ENCODE results near the gene HIBCH. TPM values are rescaled to one million over a fixed set of nuclear protein-coding genes. Genes with fewer than 3 reads are reported as not detected.

Gene HIBCH
- total and polyA plus RNA-seq, 9 of the 15 experiments (the other 6 are each of a cell fraction or from before 2014, with no cell fraction given): 17.0 to 65.4 (median 28.3) TPM

DNA sequence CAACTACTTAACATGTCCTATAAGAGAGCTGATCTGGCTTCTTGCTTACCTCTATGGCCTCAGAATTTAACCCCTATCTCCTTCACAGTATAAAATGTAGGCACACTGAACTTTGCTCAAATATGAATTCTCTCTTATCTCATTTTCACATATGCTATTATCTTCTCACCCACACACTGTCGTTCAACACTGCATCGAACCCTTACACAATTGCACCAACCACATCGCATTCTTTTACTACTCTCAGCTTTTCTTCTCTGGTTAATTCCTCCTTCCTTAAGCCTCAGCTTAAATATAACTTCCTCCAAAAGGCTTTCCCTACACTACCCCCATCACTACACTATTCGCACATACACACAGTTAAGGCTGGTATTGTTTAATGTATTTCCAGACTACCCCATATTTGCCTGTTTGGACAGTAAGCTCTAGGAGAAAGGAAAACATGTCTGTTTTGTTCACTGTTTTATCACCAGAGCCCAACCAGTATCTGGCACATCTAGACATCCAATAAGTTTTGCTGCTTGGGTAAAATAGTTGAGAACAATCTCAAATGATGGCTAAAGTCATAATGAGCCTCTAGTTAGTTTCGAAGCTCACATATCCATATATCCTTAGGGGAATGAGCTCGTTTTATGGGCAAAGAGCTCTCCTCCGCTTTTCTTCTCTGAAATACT lies 47.7 kb downstream of the HIBCH start:
- Histone ChIP-seq H3K9me1 (ENCODE audit: control insufficient read depth, insufficient read depth, low read length) (no peaks in the 10 kb centered on the region), H3K9ac (ENCODE audit: insufficient read depth in 1 of 2, low read depth in 2 of 2, low read length in 2 of 2) (peak overlapping the region in 1 of 2 experiments; percentile 56; a peak in 2 of 4 replicates), H3K27ac (ENCODE audit: extremely low read depth, low read depth, low read length) (peak overlapping the region; percentile 91), H3K4me2 (ENCODE audit: insufficient read depth, low read length) (peak overlapping the region; percentile 71), H4K20me1 (replicated peaks; ENCODE audit: control insufficient read depth, insufficient read depth, low read length) (no peaks in the 10 kb centered on the region), H3K36me3 (ENCODE audit: control insufficient read depth, insufficient read depth, low read length) (0 out of 3 replicates have a peak, but pooled peaks cover 4% of the 10 kb centered on the region), H3K4me3 (no peak overlapping the region; the same call in 1 of the 2 replicates), H3K9me3 (replicated peaks; ENCODE audit: control insufficient read depth, insufficient read depth, low read depth, low read length) (no peaks in the 10 kb centered on the region), H2AFZ (ENCODE audit: low read depth, low read length) (peak overlapping the region; percentile 79), H3K79me2 (ENCODE audit: control insufficient read depth, insufficient read depth, low read length) (no peaks in the 10 kb centered on the region), H3K27me3 (ENCODE audit: control insufficient read depth in 2 of 2, insufficient read depth in 2 of 2, low read length in 2 of 2) (no peaks in the 10 kb centered on the region), H3K4me1 (replicated peaks in 1 of 2; ENCODE audit: control insufficient read depth in 2 of 2, insufficient read depth in 2 of 2, low read length in 2 of 2) (peaks cover 10 to 20% of the 10 kb centered on the region in 2 experiments; a peak in 3 of 5 replicates)
- intact Hi-C loops (cut with micrococcal nuclease): loop anchor here (5.0 kb wide), 1 partner anchor 60 kb away; no protein-coding TSS in a partner anchor
- ChIA-PET POLR2A (interaction anchor here (0.6 to 1.3 kb wide), 4 partner anchors 10 to 93 kb away, joined by 3 to 4 read pairs (median 4); no protein-coding TSS in a partner anchor), CTCF (ENCODE audit: low intra/inter-chr PET ratio) (no interaction called here)
- ATAC-seq (peak; percentile 86), FAIRE-seq (peak; percentile 75), DNase-seq (ENCODE audit: extremely low read depth in 1 of 4, low spot score in 3 of 4) (peak; percentile 53 to 76 (median 64))
- no TSS peak for BruUV-seq (replicated peaks)
- WGBS (ENCODE audit: insufficient coverage, low coverage, missing lambda C conversion rate): 2% methylated on average over 7 of the region's 7 CpGs
- in situ Hi-C loops (cut with MboI): no loop called here
- TF ChIP-seq SMAD3 (CRISPR knock-in tag; conservative IDR thresholded peaks at IDR 0.05) (no peak), CXXC5 (CRISPR knock-in tag; IDR thresholded peaks at IDR 0.05) (peak; percentile 83), ZNF445 (CRISPR knock-in tag; IDR thresholded peaks at IDR 0.05; ENCODE audit: low read depth) (no peak), ARID2 (IDR thresholded peaks at IDR 0.05) (0 out of 2 replicates have a peak, but pooled peaks have one; percentile 7), POLR2AphosphoS5 (IDR thresholded peaks at IDR 0.05; ENCODE audit: control insufficient read depth, insufficient read depth, low read depth, low read length) (peak; percentile 57; the same call in 1 of the 2 replicates), POLR2A (conservative IDR thresholded peaks at IDR 0.05) (peak; percentile 55), ZSCAN29 (IDR thresholded peaks at IDR 0.05) (0 out of 2 replicates have a peak, but pooled peaks have one; percentile 17), FOXA3 (CRISPR knock-in tag; conservative IDR thresholded peaks at IDR 0.05 in 1 of 2, IDR thresholded peaks at IDR 0.05 in 1 of 2) (0 out of 4 replicates have a peak, but pooled peaks of 1 of the 2 experiments have one; percentile 34), MYNN (IDR thresholded peaks at IDR 0.05) (0 out of 2 replicates have a peak, but pooled peaks have one; percentile 38), MYNN (CRISPR knock-in tag; IDR thresholded peaks at IDR 0.05) (no peak), NBN (IDR thresholded peaks at IDR 0.05; ENCODE audit: low read depth) (peak; percentile 71; the same call in 1 of the 2 replicates), SMARCA4 (IDR thresholded peaks at IDR 0.05) (peak; percentile 97), TCF3 (CRISPR knock-in tag; IDR thresholded peaks at IDR 0.05) (peak; percentile 93), CREB1 (IDR thresholded peaks at IDR 0.05) (peak; percentile 38; the same call in 1 of the 2 replicates), CREB1 (CRISPR knock-in tag; IDR thresholded peaks at IDR 0.05) (no peak)
- TF ChIP-seq, protein P1, sequence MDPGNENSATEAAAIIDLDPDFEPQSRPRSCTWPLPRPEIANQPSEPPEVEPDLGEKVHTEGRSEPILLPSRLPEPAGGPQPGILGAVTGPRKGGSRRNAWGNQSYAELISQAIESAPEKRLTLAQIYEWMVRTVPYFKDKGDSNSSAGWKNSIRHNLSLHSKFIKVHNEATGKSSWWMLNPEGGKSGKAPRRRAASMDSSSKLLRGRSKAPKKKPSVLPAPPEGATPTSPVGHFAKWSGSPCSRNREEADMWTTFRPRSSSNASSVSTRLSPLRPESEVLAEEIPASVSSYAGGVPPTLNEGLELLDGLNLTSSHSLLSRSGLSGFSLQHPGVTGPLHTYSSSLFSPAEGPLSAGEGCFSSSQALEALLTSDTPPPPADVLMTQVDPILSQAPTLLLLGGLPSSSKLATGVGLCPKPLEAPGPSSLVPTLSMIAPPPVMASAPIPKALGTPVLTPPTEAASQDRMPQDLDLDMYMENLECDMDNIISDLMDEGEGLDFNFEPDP (CRISPR knock-in tag; IDR thresholded peaks at IDR 0.05): no peak
- TF ChIP-seq, protein P2, sequence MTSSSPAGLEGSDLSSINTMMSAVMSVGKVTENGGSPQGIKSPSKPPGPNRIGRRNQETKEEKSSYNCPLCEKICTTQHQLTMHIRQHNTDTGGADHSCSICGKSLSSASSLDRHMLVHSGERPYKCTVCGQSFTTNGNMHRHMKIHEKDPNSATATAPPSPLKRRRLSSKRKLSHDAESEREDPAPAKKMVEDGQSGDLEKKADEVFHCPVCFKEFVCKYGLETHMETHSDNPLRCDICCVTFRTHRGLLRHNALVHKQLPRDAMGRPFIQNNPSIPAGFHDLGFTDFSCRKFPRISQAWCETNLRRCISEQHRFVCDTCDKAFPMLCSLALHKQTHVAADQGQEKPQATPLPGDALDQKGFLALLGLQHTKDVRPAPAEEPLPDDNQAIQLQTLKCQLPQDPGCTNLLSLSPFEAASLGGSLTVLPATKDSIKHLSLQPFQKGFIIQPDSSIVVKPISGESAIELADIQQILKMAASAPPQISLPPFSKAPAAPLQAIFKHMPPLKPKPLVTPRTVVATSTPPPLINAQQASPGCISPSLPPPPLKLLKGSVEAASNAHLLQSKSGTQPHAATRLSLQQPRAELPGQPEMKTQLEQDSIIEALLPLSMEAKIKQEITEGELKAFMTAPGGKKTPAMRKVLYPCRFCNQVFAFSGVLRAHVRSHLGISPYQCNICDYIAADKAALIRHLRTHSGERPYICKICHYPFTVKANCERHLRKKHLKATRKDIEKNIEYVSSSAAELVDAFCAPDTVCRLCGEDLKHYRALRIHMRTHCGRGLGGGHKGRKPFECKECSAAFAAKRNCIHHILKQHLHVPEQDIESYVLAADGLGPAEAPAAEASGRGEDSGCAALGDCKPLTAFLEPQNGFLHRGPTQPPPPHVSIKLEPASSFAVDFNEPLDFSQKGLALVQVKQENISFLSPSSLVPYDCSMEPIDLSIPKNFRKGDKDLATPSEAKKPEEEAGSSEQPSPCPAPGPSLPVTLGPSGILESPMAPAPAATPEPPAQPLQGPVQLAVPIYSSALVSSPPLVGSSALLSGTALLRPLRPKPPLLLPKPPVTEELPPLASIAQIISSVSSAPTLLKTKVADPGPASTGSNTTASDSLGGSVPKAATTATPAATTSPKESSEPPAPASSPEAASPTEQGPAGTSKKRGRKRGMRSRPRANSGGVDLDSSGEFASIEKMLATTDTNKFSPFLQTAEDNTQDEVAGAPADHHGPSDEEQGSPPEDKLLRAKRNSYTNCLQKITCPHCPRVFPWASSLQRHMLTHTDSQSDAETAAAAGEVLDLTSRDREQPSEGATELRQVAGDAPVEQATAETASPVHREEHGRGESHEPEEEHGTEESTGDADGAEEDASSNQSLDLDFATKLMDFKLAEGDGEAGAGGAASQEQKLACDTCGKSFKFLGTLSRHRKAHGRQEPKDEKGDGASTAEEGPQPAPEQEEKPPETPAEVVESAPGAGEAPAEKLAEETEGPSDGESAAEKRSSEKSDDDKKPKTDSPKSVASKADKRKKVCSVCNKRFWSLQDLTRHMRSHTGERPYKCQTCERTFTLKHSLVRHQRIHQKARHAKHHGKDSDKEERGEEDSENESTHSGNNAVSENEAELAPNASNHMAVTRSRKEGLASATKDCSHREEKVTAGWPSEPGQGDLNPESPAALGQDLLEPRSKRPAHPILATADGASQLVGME (CRISPR knock-in tag; IDR thresholded peaks at IDR 0.05): no peak

All from K562 (cell line).